WTC11 (cell line): ENCODE data around the gene RGS7. TPM values are rescaled to one million over a fixed set of nuclear protein-coding genes. Genes with fewer than 3 reads are reported as not detected.

Experiments used
- ATAC-seq: fragments of 200-7000 bp; cut with Tn5 transposase; 2 replicates; pipeline ENCODE4 v1.10.0; 2021; ENCODE audit warnings: mild to moderate bottlenecking, moderate library complexity
- CTCF ChIA-PET: fragments of 300-600 bp; sonication (Branson Sonifier 250); formaldehyde crosslinking; loops from one replicate; lab custom pipeline; 2021; ENCODE audit warnings: antibody characterized with exemption; lab: Charles Lee
- POLR2A ChIA-PET: fragments of 350-600 bp; sonication (Branson Sonifier 250); formaldehyde crosslinking; loops from one replicate; lab custom pipeline; 2021; ENCODE audit warnings: antibody characterized with exemption; lab: Charles Lee
- DNase-seq: peaks from one replicate; pipeline ENCODE4 v3.0.0; 2021; ENCODE audit warnings: low spot score
- H3K27ac Mint-ChIP-seq: 2 replicates; pipeline ENCODE4 v1.8.0; 2021; ENCODE audit warnings: mixed read lengths
- H3K27me3 Mint-ChIP-seq: 2 replicates; pipeline ENCODE4 v1.8.0; 2021; ENCODE audit warnings: low read depth, mild to moderate bottlenecking, moderate library complexity, mixed read lengths
- H3K36me3 Mint-ChIP-seq: 2 replicates; pipeline ENCODE4 v1.8.0; 2021; ENCODE audit warnings: mixed read lengths
- H3K4me1 Mint-ChIP-seq: 2 replicates; pipeline ENCODE4 v1.8.0; 2022; ENCODE audit warnings: mixed read lengths
- H3K4me3 Mint-ChIP-seq: 2 replicates; pipeline ENCODE4 v1.8.0; 2021; ENCODE audit warnings: mild to moderate bottlenecking, moderate library complexity, mixed read lengths
- H3K9me3 Mint-ChIP-seq: 2 replicates; pipeline ENCODE4 v1.8.0; 2021; ENCODE audit warnings: mixed read lengths
- FOXJ3 ChIP-seq: sonication (generic); formaldehyde crosslinking; IDR thresholded peaks from 2 replicates; pipeline ENCODE4 v1.9.0; 2021; ENCODE audit warnings: missing genetic modification reagents, mild to moderate bottlenecking, borderline replicate concordance
- HMGA2 ChIP-seq: fragments of 250-450 bp; sonication (Bioruptor Pico); IDR thresholded peaks from 2 replicates; pipeline ENCODE4 v1.4.0; 2021; ENCODE audit warnings: mild to moderate bottlenecking, moderate library complexity
- NFATC4 ChIP-seq: fragments of 250-450 bp; sonication (Bioruptor Pico); IDR thresholded peaks from 2 replicates; pipeline ENCODE4 v1.9.0; 2021; ENCODE audit warnings: mild to moderate bottlenecking
- NFYB ChIP-seq: sonication (generic); formaldehyde crosslinking; conservative IDR thresholded peaks from 2 replicates; pipeline ENCODE4 v1.8.0; 2022; ENCODE audit warnings: low read depth, missing genetic modification reagents
- RELA ChIP-seq: sonication (generic); formaldehyde crosslinking; IDR thresholded peaks from 2 replicates; pipeline ENCODE4 v1.8.1; 2022; ENCODE audit warnings: missing genetic modification reagents, mild to moderate bottlenecking, borderline replicate concordance
- SOX15 ChIP-seq: fragments of 250-450 bp; sonication (Bioruptor Pico); IDR thresholded peaks from 2 replicates; pipeline ENCODE4 v1.9.0; 2021; ENCODE audit warnings: mild to moderate bottlenecking
- TEAD4 ChIP-seq: sonication (generic); formaldehyde crosslinking; IDR thresholded peaks from 2 replicates; pipeline ENCODE4 v1.8.0; 2022; ENCODE audit warnings: mild to moderate bottlenecking, missing genetic modification reagents
- ZNF121 ChIP-seq: sonication (generic); formaldehyde crosslinking; IDR thresholded peaks from 2 replicates; pipeline ENCODE4 v1.8.0; 2023; ENCODE audit warnings: missing genetic modification reagents
- ZNF317 ChIP-seq: sonication (generic); formaldehyde crosslinking; IDR thresholded peaks from 2 replicates; pipeline ENCODE4 v1.8.1; 2023; ENCODE audit warnings: low read depth, mild to moderate bottlenecking, moderate library complexity, missing genetic modification reagents, borderline replicate concordance
- ZNF671 ChIP-seq: fragments of 250-450 bp; sonication (Bioruptor Pico); IDR thresholded peaks from 2 replicates; pipeline ENCODE4 v1.8.0; 2021; ENCODE audit warnings: mild to moderate bottlenecking
- total RNA-seq: library from RNA; stranded (reverse); gene quantifications from 3 replicates; pipeline ENCODE4 v1.2.3, GENCODE V29; 2021
- TF ChIP-seq, protein P1 (sequence below): sonication (generic); formaldehyde crosslinking; IDR thresholded peaks from 2 replicates; pipeline ENCODE4 v1.8.1; 2022; ENCODE audit warnings: missing genetic modification reagents, borderline replicate concordance
- TF ChIP-seq, protein P2 (sequence below): sonication (generic); formaldehyde crosslinking; IDR thresholded peaks from 2 replicates; pipeline ENCODE4 v1.8.0; 2023; ENCODE audit warnings: missing genetic modification reagents
- TF ChIP-seq, protein P3 (sequence below): sonication (generic); formaldehyde crosslinking; IDR thresholded peaks from 2 replicates; pipeline ENCODE4 v1.8.1; 2023; ENCODE audit warnings: mild to moderate bottlenecking, moderate library complexity, missing genetic modification reagents
- TF ChIP-seq, protein P4 (sequence below): sonication (generic); formaldehyde crosslinking; IDR thresholded peaks from 2 replicates; pipeline ENCODE4 v1.8.1; 2023; ENCODE audit warnings: mild to moderate bottlenecking, missing genetic modification reagents, moderate library complexity
- TF ChIP-seq, protein P5 (sequence below): fragments of 250-450 bp; sonication (Bioruptor Pico); IDR thresholded peaks from 2 replicates; pipeline ENCODE4 v1.9.0; 2021; ENCODE audit warnings: moderate library complexity, mild to moderate bottlenecking, inconsistent platforms, borderline replicate concordance
- TF ChIP-seq, protein P6 (sequence below): sonication (generic); formaldehyde crosslinking; IDR thresholded peaks from 2 replicates; pipeline ENCODE4 v1.8.1; 2022; ENCODE audit warnings: low read depth, mild to moderate bottlenecking, moderate library complexity, missing genetic modification reagents, borderline replicate concordance
- TF ChIP-seq, protein P7 (sequence below): sonication (generic); formaldehyde crosslinking; IDR thresholded peaks from 2 replicates; pipeline ENCODE4 v1.8.1; 2023; ENCODE audit warnings: mild to moderate bottlenecking, missing genetic modification reagents, moderate library complexity
- TF ChIP-seq, protein P8 (sequence below): sonication (generic); formaldehyde crosslinking; IDR thresholded peaks from 2 replicates; pipeline ENCODE4 v1.8.0; 2022; ENCODE audit warnings: missing genetic modification reagents

Gene RGS7
- total RNA-seq, 1 experiment from 2014 or later: 1.2 TPM

DNA sequence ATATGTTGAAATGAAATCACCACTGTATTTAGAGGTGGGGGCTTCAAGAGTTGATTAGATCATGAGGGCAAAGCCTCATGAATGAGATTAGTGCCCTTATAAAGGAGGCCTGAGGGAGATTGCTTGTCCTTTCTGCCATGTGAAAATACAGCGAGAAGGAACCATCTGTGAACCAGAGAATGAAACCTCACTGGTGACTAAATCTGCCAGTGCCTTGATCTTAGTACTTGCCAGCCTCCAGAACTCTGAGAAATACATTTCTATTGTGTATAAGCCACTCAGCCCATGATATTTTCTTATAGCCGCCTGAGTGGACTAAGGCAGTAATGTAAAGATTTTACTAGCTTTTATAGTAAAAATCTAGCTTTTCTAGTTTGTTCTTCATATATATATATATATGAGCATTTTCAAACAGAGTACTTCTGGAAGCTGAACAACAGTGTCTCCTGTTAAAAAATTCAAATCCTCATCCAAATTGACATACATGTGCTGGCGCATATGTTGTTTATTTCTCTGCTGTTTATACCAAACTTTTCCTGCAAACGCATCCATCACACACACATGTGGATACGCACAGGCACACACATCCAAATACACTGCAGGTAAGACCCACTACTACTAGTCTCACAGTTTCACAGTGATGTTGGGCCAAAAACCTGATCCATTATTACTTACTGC lies 213.1 kb downstream of the RGS7 start:
- ChIA-PET CTCF (no interaction called here), POLR2A (no interaction called here)
- no peak for ATAC-seq
- Mint-ChIP-seq H3K4me3 (no peak overlapping the region), H3K27me3 (no peaks in the 10 kb centered on the region; the same call in 1 of the 2 replicates), H3K27ac (no peak overlapping the region)
- TF ChIP-seq NFYB (CRISPR knock-in tag): no peak
- TF ChIP-seq, all 79 proteins: peak for 0
- Mint-ChIP-seq H3K4me1 (peaks cover 9% of the 10 kb centered on the region), H3K9me3 (peaks cover 37% of the 10 kb centered on the region), H3K36me3 (peaks cover 34% of the 10 kb centered on the region)
- DNase-seq: no peak

DNA sequence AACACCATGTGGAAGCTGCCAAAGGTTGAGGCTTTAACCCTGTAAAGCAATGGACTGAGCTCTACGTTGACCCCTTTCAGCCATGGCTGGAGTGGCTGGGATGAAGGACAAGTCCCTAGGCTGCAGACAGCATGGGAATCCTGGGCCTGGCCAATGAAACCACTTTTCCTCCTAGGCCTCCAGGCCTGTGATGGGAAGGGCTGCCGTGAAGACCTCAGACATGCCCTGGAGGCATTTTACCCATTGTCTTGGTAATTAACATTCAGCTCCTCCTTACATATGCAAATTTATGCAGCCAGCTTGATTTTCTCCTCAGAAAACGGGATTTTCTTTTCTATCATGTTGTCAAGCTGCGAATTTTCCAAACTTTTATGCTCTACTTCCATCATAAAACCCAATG lies 214.5 kb downstream of the RGS7 start:
- H3K4me3 Mint-ChIP-seq: no peak overlapping the region
- H3K4me1 Mint-ChIP-seq: peaks cover 9% of the 10 kb centered on the region
- ChIA-PET CTCF (no interaction called here), POLR2A (no interaction called here)
- ATAC-seq (peak; percentile 69), DNase-seq (peak; percentile 23)
- H3K27me3 Mint-ChIP-seq: no peaks in the 10 kb centered on the region; the same call in 1 of the 2 replicates
- H3K36me3 Mint-ChIP-seq: peaks cover 34% of the 10 kb centered on the region
- H3K27ac Mint-ChIP-seq: peak overlapping the region; percentile 62
- peaks cover 37% of the 10 kb centered on the region for H3K9me3 Mint-ChIP-seq
- TF ChIP-seq, protein P1, sequence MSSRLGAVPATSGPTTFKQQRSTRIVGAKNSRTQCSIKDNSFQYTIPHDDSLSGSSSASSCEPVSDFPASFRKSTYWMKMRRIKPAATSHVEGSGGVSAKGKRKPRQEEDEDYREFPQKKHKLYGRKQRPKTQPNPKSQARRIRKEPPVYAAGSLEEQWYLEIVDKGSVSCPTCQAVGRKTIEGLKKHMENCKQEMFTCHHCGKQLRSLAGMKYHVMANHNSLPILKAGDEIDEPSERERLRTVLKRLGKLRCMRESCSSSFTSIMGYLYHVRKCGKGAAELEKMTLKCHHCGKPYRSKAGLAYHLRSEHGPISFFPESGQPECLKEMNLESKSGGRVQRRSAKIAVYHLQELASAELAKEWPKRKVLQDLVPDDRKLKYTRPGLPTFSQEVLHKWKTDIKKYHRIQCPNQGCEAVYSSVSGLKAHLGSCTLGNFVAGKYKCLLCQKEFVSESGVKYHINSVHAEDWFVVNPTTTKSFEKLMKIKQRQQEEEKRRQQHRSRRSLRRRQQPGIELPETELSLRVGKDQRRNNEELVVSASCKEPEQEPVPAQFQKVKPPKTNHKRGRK (CRISPR knock-in tag): no peak
- TF ChIP-seq, protein P2, sequence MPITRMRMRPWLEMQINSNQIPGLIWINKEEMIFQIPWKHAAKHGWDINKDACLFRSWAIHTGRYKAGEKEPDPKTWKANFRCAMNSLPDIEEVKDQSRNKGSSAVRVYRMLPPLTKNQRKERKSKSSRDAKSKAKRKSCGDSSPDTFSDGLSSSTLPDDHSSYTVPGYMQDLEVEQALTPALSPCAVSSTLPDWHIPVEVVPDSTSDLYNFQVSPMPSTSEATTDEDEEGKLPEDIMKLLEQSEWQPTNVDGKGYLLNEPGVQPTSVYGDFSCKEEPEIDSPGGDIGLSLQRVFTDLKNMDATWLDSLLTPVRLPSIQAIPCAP (CRISPR knock-in tag): no peak
- TF ChIP-seq, protein P3, sequence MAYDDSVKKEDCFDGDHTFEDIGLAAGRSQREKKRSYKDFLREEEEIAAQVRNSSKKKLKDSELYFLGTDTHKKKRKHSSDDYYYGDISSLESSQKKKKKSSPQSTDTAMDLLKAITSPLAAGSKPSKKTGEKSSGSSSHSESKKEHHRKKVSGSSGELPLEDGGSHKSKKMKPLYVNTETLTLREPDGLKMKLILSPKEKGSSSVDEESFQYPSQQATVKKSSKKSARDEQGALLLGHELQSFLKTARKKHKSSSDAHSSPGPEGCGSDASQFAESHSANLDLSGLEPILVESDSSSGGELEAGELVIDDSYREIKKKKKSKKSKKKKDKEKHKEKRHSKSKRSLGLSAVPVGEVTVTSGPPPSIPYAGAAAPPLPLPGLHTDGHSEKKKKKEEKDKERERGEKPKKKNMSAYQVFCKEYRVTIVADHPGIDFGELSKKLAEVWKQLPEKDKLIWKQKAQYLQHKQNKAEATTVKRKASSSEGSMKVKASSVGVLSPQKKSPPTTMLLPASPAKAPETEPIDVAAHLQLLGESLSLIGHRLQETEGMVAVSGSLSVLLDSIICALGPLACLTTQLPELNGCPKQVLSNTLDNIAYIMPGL (CRISPR knock-in tag): no peak
- TF ChIP-seq, protein P4, sequence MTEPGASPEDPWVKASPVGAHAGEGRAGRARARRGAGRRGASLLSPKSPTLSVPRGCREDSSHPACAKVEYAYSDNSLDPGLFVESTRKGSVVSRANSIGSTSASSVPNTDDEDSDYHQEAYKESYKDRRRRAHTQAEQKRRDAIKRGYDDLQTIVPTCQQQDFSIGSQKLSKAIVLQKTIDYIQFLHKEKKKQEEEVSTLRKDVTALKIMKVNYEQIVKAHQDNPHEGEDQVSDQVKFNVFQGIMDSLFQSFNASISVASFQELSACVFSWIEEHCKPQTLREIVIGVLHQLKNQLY (CRISPR knock-in tag): no peak
- TF ChIP-seq SOX15 (no peak), TEAD4 (CRISPR knock-in tag) (no peak), ZNF121 (no peak), NFATC4 (no peak), HMGA2 (CRISPR knock-in tag) (no peak), FOXJ3 (no peak), RELA (CRISPR knock-in tag) (no peak), ZNF317 (no peak), ZNF671 (no peak)
- TF ChIP-seq, protein P5, sequence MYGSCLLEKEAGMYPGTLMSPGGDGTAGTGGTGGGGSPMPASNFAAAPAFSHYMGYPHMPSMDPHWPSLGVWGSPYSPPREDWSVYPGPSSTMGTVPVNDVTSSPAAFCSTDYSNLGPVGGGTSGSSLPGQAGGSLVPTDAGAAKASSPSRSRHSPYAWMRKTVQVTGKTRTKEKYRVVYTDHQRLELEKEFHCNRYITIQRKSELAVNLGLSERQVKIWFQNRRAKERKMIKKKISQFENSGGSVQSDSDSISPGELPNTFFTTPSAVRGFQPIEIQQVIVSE (CRISPR knock-in tag): no peak
- TF ChIP-seq, protein P6, sequence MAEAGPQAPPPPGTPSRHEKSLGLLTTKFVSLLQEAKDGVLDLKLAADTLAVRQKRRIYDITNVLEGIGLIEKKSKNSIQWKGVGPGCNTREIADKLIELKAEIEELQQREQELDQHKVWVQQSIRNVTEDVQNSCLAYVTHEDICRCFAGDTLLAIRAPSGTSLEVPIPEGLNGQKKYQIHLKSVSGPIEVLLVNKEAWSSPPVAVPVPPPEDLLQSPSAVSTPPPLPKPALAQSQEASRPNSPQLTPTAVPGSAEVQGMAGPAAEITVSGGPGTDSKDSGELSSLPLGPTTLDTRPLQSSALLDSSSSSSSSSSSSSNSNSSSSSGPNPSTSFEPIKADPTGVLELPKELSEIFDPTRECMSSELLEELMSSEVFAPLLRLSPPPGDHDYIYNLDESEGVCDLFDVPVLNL (CRISPR knock-in tag): no peak
- TF ChIP-seq, protein P7, sequence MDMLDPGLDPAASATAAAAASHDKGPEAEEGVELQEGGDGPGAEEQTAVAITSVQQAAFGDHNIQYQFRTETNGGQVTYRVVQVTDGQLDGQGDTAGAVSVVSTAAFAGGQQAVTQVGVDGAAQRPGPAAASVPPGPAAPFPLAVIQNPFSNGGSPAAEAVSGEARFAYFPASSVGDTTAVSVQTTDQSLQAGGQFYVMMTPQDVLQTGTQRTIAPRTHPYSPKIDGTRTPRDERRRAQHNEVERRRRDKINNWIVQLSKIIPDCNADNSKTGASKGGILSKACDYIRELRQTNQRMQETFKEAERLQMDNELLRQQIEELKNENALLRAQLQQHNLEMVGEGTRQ (CRISPR knock-in tag): no peak
- TF ChIP-seq, protein P8, sequence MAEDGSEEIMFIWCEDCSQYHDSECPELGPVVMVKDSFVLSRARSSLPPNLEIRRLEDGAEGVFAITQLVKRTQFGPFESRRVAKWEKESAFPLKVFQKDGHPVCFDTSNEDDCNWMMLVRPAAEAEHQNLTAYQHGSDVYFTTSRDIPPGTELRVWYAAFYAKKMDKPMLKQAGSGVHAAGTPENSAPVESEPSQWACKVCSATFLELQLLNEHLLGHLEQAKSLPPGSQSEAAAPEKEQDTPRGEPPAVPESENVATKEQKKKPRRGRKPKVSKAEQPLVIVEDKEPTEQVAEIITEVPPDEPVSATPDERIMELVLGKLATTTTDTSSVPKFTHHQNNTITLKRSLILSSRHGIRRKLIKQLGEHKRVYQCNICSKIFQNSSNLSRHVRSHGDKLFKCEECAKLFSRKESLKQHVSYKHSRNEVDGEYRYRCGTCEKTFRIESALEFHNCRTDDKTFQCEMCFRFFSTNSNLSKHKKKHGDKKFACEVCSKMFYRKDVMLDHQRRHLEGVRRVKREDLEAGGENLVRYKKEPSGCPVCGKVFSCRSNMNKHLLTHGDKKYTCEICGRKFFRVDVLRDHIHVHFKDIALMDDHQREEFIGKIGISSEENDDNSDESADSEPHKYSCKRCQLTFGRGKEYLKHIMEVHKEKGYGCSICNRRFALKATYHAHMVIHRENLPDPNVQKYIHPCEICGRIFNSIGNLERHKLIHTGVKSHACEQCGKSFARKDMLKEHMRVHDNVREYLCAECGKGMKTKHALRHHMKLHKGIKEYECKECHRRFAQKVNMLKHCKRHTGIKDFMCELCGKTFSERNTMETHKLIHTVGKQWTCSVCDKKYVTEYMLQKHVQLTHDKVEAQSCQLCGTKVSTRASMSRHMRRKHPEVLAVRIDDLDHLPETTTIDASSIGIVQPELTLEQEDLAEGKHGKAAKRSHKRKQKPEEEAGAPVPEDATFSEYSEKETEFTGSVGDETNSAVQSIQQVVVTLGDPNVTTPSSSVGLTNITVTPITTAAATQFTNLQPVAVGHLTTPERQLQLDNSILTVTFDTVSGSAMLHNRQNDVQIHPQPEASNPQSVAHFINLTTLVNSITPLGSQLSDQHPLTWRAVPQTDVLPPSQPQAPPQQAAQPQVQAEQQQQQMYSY (CRISPR knock-in tag): no peak
